ENCODE results near the gene DMTF1. TPM values are rescaled to one million over a fixed set of nuclear protein-coding genes. Genes with fewer than 3 reads are reported as not detected.

The DMTF1 gene
- total RNA-seq, 1 donor from 2014 or later: 55.6 TPM

DNA sequence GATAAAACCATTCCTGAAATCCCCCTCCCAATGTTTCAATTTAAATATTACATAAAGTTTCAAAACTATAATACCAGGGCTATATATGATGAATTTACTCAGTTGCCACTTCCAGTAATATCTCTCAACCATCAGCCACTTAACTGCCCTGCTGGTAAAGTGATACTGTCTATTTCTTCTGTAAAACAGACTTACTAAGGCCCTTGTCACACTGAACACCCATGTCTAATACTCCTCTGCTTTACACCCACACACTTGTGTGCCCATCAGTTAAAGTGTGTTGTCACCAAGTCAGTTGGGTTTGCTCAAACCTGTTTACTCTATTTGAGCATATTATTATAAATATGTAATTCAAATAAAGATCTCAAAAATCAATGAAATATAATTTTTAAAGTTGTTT is 29.1 kb upstream of the DMTF1 start:
- no peak for DNase-seq (ENCODE audit: low spot score)
- TF ChIP-seq, protein P1, sequence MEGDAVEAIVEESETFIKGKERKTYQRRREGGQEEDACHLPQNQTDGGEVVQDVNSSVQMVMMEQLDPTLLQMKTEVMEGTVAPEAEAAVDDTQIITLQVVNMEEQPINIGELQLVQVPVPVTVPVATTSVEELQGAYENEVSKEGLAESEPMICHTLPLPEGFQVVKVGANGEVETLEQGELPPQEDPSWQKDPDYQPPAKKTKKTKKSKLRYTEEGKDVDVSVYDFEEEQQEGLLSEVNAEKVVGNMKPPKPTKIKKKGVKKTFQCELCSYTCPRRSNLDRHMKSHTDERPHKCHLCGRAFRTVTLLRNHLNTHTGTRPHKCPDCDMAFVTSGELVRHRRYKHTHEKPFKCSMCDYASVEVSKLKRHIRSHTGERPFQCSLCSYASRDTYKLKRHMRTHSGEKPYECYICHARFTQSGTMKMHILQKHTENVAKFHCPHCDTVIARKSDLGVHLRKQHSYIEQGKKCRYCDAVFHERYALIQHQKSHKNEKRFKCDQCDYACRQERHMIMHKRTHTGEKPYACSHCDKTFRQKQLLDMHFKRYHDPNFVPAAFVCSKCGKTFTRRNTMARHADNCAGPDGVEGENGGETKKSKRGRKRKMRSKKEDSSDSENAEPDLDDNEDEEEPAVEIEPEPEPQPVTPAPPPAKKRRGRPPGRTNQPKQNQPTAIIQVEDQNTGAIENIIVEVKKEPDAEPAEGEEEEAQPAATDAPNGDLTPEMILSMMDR (IDR thresholded peaks at IDR 0.05): no peak
- H3K4me3 Mint-ChIP-seq (ENCODE audit: unreplicated experiment): no peak overlapping the region
- peaks cover 17% of the 10 kb centered on the region for H3K27me3 Mint-ChIP-seq (ENCODE audit: low read depth)
- H3K27ac Mint-ChIP-seq (ENCODE audit: unreplicated experiment): no peak overlapping the region
- no peaks in the 10 kb centered on the region for H3K9me3 Mint-ChIP-seq (ENCODE audit: low read depth)
- no peaks in the 10 kb centered on the region for H3K4me1 Mint-ChIP-seq (ENCODE audit: low read depth)
- H3K36me3 Mint-ChIP-seq (ENCODE audit: low read depth): no peaks in the 10 kb centered on the region

DNA sequence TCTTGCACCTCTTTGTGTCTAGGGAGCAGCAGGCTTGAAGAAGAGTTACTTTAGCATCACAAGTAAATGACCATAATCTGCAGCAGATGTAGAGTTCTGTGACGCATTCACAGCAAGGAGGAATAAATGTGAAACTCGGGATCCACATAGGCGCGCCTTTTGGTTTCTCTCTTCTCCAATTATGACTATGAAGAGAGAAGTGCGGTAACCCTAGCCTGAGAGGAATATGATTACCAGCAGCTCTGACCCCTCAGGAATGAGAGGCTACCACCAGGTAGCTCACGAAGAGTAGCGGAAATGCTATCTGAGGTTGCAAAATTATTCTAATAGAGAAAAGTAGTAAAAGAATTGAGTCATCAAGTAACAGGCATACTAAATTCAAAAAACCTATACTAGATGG is 25.2 kb upstream of the DMTF1 start:
- Mint-ChIP-seq H3K27me3 (ENCODE audit: low read depth) (peaks cover 26% of the 10 kb centered on the region), H3K9me3 (ENCODE audit: low read depth) (no peaks in the 10 kb centered on the region), H3K36me3 (ENCODE audit: low read depth) (no peaks in the 10 kb centered on the region), H3K4me3 (ENCODE audit: unreplicated experiment) (no peak overlapping the region), H3K4me1 (ENCODE audit: low read depth) (no peaks in the 10 kb centered on the region), H3K27ac (ENCODE audit: unreplicated experiment) (no peak overlapping the region)
- TF ChIP-seq, protein P1 (IDR thresholded peaks at IDR 0.05): no peak
- DNase-seq (ENCODE audit: low spot score): no peak

DNA sequence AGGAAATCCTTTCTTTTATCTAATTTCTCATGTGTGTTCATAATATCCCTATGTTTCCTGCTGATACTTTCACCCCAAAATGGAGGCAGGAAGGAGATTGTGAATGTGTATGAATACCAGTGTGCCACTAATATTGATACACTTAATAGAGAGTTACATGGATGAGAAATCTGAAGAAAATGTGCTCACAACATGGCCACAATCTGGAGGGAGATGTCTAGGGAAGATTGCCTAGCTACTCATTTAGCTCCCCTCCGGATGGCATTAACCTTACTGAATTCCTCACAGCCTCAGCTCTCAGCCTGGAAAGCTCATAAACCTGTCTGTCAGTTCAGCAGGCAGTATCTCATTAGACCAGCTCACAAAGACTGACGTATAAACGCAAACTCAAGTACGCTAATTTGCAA is 23.4 kb upstream of the DMTF1 start:
- Mint-ChIP-seq H3K9me3 (ENCODE audit: low read depth) (no peaks in the 10 kb centered on the region), H3K27ac (ENCODE audit: unreplicated experiment) (no peak overlapping the region), H3K27me3 (ENCODE audit: low read depth) (peaks cover 26% of the 10 kb centered on the region), H3K4me3 (ENCODE audit: unreplicated experiment) (no peak overlapping the region), H3K36me3 (ENCODE audit: low read depth) (no peaks in the 10 kb centered on the region), H3K4me1 (ENCODE audit: low read depth) (no peaks in the 10 kb centered on the region)
- TF ChIP-seq, protein P1 (IDR thresholded peaks at IDR 0.05): no peak
- no peak for DNase-seq (ENCODE audit: low spot score)

DNA sequence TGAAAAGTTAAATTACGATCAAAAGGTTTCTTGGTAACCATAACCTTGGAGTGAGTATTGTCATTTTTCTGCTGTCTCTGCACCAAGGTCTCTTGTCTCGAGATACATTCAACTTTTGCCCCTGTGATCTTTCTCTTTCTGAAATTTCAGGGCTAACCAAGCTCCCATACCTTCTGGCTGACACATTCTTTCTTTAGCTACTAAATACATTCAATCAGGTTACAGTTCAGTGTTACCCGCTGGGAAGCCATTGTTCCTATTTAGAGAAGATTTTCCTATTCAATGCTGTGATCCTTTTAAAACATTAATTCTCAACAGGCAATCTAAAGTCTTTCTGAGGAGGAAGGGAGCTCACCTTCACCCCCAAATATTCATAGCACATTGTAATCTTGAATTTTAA is 22.9 kb upstream of the DMTF1 start:
- TF ChIP-seq, protein P1 (IDR thresholded peaks at IDR 0.05): no peak
- no peak for DNase-seq (ENCODE audit: low spot score)
- Mint-ChIP-seq H3K36me3 (ENCODE audit: low read depth) (no peaks in the 10 kb centered on the region), H3K4me3 (ENCODE audit: unreplicated experiment) (no peak overlapping the region), H3K27me3 (ENCODE audit: low read depth) (peaks cover 26% of the 10 kb centered on the region), H3K4me1 (ENCODE audit: low read depth) (no peaks in the 10 kb centered on the region), H3K9me3 (ENCODE audit: low read depth) (no peaks in the 10 kb centered on the region), H3K27ac (ENCODE audit: unreplicated experiment) (no peak overlapping the region)

DNA sequence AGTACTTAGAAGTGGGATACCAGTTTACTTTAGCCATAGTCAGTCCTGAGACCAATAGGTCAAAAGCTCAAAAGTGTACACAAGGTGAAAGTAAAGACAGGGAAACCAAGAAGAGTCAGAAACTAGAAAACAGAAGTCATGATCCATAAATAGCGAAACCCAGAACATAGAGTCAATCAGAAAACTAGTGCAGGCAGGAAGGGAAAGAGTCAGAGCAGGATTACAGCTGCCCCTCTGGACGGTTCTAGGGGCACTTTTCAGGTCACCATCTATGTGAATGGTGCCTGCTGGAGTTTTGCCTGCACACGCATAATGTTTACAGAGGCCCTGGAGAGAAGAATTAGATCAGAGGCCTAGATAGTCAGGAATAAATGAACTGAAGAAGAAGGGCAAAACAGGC is 22.4 kb upstream of the DMTF1 start:
- H3K4me3 Mint-ChIP-seq (ENCODE audit: unreplicated experiment): no peak overlapping the region
- DNase-seq (ENCODE audit: low spot score): no peak
- H3K9me3 Mint-ChIP-seq (ENCODE audit: low read depth): no peaks in the 10 kb centered on the region
- H3K36me3 Mint-ChIP-seq (ENCODE audit: low read depth): no peaks in the 10 kb centered on the region
- H3K27me3 Mint-ChIP-seq (ENCODE audit: low read depth): peaks cover 26% of the 10 kb centered on the region
- H3K27ac Mint-ChIP-seq (ENCODE audit: unreplicated experiment): no peak overlapping the region
- H3K4me1 Mint-ChIP-seq (ENCODE audit: low read depth): no peaks in the 10 kb centered on the region
- TF ChIP-seq, protein P1 (IDR thresholded peaks at IDR 0.05): no peak
